GF-D8 (cell line): ENCODE measurements around the gene CTDSP1.
A peak's percentile ranks its signal among the peaks of the same experiment; 100 is the strongest.

Experiments
- DNase-seq: peaks from one replicate; lab custom pipeline; 2025; lab: John Stamatoyannopoulos, UW

The CTDSP1 gene

DNA sequence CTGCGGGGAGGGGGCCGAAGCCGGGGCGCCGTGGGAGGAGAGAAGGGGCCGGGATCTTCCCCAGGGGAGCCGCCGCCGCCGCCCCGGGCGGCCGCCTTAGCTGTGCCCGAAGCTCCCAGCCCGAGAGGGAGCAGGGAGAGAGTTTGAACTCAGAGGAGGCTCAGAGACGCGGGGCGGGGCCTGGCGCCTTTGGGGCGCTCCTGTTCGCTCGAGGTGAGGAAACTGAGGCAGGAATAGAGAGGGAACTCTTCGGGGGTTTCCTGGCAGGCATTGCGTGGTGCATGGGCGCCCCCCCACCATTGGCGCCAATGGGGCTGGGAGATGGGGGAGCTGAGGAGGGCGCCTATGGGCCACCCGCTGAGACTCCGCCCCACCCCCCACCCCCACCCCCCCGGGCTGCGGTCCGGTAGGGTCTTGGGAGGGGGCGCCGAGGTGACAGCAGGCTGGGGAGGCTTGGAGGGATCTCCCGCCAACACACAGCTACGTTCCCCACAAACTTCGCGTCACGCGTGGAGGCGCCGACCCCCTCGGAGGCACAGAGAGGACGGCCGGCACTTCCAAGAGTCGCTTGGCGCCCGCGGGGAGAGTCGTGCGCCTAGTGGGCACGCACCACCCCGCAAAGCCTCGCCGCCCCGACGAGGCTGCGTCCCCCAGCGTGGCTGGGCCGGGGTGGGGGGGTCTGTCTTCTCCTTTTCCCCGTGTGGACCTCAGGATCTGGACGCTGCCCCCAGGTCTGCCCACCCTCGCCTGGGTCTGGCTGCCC is 680 bp downstream of the CTDSP1 start:
- DNase-seq = no peak

DNA sequence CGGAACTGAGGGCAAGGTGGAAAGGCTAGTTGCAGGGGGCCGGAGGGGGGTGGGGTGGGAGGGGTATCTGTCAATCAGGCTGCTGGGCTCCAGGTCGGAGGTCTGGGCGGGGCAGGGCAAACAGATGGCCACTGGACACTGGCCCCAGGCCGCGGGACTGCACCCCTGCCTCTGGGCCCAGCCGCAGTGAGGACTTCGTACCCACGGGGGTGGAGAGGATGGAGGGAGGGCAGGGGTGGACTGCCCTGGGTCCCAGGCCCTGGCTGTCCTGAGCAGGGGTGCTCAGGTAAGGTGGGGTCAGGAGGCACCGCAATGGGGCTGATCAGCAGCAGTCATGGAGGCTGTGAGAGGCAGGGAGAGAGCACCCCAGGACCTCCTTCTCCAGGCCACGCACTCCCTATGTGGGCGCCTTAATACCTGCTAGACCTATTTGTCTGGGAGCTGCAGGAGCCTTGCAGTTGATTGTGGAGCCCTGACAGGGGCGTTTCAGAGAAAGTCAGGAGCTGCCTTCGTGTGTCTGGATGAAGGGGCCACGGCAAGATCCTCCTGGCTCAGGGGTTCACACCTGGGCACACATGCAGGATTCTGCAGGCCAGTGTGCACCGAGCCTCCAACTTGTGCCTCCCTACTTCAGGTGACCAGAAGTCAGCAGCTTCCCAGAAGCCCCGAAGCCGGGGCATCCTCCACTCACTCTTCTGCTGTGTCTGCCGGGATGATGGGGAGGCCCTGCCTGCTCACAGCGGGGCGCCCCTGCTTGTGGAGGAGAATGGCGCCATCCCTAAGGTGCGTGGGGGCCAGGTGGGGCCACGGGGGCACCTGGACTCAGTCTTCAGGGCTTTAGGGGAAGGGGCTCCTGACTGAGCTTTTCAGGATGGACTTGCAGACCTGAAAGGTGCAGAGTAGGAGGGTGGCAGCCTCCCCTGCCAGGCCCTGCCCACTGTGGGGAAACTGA is 1.5 kb downstream of the CTDSP1 start:
- no peak for DNase-seq

DNA sequence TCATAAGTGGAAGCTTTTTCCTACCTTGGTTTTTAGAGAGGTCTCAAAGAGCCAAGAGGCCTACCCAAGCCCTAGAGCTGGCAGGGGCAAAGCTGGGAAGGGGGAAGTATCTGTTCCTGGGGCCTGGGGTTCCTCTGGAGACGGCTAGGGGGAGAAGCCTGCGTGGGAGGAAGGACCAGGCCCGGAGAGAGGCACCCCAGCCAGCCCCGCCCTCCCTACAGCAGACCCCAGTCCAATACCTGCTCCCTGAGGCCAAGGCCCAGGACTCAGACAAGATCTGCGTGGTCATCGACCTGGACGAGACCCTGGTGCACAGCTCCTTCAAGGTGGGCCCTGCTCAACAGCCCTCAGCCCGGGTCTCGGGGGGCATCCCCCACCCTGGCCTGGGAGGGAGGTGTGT is 2.2 kb downstream of the CTDSP1 start:
- no peak for DNase-seq

DNA sequence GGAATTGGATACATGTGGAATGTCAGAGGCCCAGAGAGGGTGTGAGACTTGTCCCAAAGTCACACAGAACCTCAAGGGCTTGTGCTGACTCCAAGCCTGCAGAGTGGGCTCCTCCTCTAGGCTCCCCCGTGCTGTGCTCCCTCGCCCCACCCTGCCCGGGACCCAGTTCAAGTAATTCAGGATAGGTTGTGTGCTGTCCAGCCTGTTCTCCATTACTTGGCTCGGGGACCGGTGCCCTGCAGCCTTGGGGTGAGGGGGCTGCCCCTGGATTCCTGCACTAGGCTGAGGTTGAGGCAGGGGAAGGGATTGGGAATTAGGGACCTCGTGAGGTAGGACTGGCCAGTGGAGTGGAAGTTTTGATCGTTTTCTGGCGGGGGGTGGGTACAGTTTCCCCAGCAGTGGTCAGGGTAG is 2.8 kb downstream of the CTDSP1 start:
- no peak for DNase-seq

DNA sequence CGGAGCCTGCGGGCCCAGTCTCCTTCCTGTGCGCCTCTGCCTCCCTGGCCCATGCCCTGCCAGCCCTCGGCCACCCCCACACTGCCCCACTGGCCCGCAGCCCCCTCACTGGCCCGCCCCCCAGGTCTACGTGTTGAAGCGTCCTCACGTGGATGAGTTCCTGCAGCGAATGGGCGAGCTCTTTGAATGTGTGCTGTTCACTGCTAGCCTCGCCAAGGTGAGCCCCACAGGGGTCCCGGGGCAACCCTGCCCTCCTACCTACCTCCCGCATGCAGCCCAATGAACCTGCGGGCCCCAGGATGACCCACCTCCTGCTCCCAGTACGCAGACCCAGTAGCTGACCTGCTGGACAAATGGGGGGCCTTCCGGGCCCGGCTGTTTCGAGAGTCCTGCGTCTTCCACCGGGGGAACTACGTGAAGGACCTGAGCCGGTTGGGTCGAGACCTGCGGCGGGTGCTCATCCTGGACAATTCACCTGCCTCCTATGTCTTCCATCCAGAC is 3.3 kb downstream of the CTDSP1 start:
- DNase-seq = no peak

DNA sequence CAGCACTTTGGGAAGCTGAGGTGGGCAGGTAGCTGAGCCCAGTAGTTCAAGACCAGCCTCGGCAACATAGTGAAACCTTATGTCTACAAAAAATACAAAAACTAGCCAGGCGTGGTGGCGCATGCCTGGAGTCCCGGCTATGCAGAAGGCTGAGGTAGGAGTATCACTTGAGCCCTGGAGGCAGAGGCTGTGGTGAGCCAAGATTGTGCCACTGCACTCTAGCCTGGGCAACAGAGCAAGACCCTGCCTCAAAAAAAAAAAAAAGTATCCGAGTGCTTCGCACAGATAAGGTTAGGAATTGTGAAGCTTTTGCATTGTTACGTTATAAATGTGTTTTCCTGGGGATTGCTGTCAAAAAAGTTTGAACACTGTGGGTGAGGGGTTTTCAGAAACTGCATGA is 4.1 kb downstream of the CTDSP1 start:
- no peak for DNase-seq

DNA sequence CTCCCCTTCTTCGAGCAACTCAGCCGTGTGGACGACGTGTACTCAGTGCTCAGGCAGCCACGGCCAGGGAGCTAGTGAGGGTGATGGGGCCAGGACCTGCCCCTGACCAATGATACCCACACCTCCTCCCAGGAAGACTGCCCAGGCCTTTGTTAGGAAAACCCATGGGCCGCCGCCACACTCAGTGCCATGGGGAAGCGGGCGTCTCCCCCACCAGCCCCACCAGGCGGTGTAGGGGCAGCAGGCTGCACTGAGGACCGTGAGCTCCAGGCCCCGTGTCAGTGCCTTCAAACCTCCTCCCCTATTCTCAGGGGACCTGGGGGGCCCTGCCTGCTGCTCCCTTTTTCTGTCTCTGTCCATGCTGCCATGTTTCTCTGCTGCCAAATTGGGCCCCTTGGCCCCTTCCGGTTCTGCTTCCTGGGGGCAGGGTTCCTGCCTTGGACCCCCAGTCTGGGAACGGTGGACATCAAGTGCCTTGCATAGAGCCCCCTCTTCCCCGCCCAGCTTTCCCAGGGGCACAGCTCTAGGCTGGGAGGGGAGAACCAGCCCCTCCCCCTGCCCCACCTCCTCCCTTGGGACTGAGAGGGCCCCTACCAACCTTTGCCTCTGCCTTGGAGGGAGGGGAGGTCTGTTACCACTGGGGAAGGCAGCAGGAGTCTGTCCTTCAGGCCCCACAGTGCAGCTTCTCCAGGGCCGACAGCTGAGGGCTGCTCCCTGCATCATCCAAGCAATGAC is 4.8 kb downstream of the CTDSP1 start:
- DNase-seq = no peak

DNA sequence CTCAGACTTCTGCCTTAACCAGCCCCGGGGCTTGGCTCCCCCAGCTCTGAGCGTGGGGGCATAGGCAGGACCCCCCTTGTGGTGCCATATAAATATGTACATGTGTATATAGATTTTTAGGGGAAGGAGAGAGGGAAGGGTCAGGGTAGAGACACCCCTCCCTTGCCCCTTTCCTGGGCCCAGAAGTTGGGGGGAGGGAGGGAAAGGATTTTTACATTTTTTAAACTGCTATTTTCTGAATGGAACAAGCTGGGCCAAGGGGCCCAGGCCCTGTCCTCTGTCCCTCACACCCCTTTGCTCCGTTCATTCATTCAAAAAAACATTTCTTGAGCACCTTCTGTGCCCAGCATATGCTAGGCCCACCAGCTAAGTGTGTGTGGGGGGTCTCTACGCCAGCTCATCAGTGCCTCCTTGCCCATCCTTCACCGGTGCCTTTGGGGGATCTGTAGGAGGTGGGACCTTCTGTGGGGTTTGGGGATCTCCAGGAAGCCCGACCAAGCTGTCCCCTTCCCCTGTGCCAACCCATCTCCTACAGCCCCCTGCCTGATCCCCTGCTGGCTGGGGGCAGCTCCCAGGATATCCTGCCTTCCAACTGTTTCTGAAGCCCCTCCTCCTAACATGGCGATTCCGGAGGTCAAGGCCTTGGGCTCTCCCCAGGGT is 5.5 kb downstream of the CTDSP1 start:
- DNase-seq = no peak

DNA sequence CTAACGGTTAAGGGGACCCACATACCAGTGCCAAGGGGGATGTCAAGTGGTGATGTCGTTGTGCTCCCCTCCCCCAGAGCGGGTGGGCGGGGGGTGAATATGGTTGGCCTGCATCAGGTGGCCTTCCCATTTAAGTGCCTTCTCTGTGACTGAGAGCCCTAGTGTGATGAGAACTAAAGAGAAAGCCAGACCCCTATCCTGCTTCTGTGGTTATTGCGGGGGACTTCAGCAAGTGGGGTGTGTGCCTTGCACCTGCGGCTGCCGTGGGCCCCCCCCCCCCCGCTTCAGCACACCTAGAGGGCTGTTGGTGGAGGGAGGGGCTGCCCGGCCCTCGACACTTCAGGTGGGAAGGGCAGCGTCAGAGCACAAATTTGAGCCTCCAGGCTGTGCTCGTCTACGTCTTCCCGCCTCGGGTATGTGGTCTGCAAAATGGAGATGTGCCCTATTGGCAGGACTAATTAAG is 6.1 kb downstream of the CTDSP1 start:
- DNase-seq = no peak

DNA sequence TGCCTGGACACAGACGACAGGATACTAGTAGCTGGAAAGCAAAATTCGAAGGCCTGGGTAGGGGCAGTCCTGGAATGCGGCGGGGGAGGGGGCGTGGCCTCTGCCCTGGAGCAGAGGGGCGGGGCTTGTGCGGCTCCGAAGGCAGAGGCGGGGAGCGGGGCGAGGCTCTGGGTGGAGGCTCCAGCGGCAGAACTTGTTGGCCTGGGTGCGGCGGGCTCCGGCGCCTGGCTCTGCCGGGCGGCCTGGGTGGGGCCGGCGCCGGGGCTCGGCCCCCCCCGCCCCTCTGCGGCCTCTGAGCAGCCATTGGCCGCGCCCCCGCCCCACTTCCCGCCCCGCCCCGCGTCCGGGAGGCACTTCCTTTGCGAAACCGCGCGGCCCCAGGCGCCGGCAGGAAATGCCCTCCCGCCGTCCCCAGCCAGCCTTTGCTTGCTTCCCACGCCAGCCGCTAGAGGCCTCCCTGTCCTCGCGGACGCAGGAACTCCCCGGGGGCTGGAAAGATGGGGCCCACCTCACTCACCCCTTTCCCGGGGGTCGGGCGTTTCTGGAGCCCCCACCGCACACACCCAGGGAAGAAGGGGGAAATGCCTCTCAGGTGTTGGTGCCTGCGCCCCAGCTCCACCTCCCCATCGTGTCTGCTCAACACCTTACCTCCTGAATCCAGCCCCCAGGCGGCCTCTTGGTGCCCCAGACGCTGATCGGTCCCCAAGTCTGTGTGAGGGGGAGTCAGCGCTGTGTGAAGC is 6.7 kb downstream of the CTDSP1 start:
- DNase-seq = peak; percentile 90

DNA sequence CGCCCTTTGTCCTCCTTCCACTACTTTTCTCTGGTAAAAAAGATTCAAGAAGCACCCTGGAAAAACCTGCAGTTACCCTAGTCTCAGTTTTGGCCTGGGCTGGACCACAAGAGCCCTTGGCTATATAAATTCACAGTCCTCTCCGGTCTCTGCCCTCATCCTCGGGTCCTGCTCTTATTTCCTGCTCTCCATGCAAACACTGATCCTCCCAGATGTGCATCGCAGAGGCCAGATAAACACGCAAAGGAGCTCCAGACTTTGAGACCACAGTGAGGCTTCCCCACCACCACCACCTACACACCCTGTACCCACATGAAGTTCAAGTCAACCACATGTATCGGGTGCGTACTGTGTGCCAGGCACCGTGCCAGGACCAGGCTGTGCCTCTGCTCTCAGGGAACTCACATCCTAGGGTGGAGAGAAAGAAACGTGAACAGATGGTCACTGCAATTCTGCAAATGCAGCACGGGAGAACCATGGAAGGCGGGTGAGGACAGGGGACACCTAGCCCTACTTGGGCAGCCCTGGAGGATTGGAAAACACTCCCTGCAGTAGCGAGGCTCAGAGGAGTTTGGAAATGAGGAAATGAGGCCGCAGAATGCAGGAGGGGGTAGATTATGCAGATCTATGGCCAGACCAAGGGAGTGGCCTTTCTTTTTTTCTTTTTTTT is 7.4 kb downstream of the CTDSP1 start:
- DNase-seq = peak; percentile 72

DNA sequence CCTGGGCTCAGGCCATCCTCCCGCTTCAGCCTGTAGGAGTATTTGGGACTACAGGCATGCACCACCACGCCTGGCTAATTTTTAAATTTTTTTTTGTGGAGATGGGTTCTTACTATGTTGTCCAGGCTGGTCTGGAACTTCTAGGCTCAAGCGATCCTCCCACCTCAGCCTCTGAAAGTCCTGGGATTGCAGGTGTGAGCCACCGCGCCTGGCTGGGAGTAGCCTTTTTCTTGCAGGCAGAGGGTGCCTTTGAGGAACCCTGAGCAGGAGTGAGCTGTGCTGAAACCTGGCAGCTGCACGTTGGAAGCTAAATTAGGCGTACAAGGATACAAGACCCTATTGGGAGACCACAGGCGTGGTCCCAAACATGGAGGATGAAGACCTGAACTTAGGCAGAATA is 8.0 kb downstream of the CTDSP1 start:
- DNase-seq = no peak

DNA sequence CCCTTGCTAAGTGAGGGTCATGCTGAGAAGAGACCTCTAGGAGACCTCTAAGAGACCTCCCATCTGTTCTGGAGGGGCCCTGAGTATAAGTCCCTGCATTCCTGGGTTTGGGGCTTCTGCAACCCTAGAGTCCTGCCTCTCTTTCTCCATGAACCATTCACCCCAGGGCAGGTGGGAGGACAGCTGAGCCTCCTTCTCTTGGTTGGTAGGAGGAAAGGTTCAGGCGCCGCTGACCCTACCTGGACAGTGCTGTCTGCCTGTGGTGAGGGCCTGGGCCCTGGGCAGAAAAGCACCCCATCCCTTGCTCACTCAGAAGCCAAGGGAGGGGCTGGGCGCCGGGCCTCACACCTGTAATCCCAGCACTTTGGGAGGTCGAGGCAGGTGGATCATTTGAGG is 18.7 kb downstream of the CTDSP1 start:
- no peak for DNase-seq

DNA sequence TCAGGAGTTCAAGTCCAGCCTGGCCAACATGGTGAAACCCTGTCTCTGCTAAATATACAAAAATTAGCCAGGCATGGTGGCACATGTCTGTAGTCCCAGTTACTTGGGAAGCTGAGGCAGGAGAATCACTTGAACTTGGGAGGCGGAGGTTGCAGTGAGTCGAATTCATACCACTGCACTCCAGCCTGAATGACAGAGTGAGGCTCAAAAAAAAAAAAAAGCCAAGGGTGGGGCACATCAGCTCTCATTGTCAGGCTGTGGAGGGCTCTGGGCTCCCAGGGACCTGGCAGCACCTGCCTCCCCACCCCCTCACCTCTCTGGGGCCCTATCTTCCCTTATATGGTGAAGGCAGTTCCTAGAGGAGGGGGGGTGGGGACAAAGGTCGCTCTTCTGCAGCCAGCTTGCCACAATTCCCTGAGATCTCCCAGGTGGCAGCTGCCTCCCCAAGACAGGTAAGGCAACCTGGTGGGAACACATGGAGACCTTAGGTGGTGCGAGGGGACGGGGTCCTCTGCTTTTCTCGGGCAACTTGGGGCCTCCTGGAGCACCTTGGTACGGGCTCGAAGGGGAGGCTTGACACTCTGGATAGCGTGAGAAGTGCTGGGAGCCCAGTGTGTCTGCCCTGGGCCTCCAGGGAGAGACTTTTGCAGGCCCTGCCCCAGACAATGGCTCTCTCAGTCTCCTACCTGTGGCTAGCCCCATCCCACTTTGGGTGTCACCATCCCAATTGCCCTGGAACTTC is 19.2 kb downstream of the CTDSP1 start, which contains the start of gene VIL1:
TSS of gene VIL1 (plus strand) at position 407 of the 742 bp plus-strand sequence. CDS start 4,656 bp downstream, outside the sequence.
- no peak for DNase-seq

DNA sequence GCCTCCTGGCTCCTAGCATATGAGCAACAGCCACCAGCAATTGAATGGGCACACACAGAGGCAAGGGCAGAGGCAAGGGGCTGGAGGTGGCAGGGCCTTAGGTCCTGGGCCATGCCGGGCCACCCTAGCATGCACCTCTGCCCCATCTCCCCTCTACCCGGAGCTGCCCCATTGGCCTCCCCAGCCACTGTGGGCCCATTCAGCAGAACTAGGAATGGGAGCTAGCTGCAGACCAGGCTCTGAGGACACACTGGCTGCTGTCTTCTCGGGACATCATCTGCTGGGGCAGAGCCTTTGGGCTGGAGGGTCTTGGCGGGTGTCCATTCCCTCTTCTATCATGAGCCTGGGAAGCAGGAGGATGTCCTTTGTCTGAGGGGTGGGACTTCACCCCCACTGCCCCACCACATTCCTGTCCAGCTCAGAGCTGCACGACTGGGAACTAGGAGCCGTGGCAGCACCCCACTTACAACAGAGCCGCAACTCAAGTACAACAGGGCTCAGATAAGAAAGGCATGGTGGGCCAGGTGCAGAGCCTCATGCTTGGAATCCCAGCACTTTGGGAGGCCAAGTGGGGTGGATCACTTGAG is 20.1 kb downstream of the CTDSP1 start:
- DNase-seq = no peak

DNA sequence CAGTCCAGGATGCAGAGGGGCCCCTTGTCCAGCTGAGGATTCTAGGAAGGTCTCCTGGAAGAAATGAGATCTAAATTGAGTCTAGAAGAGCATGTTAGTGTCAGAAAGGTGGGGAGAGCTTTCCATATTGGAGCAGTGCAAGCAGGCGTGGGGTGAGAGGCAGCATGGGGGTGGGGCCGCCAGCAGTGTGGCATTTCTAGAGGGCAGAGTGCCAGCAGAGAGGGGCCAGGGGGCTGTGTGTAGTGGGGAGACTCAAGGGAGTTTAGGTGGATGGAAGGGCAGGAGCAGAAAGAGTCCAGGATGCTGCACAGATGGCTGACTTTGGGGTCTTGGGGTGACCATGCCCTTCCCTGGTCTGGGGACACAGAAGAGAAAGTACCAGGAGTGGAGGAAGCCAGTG is 21.4 kb downstream of the CTDSP1 start:
- DNase-seq = no peak

DNA sequence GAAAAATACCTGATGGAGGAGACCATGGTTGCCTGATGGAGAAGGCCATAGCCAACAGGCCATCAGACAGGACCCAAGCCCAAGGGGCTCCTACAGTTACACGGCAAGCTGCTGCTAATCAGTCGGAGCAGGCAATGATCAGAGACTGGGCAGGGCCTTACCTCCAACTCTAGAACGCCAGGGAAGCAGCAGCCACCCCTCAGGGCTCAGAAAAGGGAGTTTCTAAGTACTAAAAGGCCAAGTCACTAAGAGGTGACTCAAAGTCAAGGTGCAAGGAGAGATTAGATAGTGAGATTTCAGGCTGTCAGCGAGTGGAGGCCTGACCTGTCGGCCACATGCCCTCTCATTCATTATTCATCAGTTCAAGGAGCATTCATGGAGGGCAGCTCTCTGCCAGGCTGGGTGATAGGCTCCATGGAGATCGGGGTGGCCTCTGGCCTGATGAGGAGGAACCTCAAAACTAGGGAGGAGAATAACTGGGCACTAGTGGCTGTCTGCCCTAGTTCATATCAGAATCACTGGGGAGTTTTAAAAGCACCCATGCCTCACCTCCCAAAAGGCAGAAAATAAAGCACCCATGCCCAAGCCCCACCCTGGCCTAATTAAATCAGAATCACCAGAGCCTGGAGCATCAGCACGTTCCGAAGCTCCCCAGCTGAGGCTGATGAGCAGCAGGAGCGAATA is 22.9 kb downstream of the CTDSP1 start:
- DNase-seq = no peak

DNA sequence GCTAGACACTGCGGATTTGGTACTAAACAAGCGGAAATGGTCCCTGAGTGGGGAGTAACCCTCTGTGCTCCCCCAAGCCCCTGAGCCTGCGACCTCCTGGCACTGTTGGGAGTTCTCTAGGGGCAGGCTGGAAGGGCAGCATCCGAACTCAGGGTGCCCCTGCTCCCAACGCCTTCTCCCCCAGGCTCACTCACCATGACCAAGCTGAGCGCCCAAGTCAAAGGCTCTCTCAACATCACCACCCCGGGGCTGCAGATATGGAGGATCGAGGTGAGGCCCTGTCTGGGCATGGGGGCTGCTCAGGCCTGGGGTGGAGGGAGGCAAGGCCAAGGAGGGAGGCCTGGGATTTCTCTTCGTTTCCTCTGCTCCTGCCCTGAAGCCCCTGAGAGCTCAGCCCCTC is 23.9 kb downstream of the CTDSP1 start:
- DNase-seq = no peak

DNA sequence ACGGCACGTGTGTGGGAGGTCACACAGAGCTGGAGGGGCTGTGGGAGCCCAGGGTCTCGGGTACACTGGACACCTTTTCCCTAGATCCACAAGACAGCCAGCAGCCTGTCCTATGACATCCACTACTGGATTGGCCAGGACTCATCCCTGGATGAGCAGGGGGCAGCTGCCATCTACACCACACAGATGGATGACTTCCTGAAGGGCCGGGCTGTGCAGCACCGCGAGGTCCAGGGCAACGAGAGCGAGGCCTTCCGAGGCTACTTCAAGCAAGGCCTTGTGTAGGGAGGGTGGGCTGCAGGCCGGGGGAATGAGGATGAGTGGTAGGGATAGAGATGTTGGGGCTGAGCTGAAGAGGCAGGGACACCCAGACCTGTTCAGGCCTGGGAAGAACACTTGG is 25.9 kb downstream of the CTDSP1 start:
- no peak for DNase-seq
